Hippocampal formation (tissue), 2 donors: ENCODE data around the gene CBFA2T2.

Experiments used
- DNase-seq, 2 donors: peaks; one replicate each; lab custom pipeline; 2025; lab: John Stamatoyannopoulos, UW

Gene CBFA2T2

GRCh38 chr20:33677991-33678702 lies 188.3 kb downstream of the CBFA2T2 start:
- no peak for DNase-seq

GRCh38 chr20:33679758-33680485 lies 190.0 kb downstream of the CBFA2T2 start:
- no peak for DNase-seq

- no peak for DNase-seq
These were observed 190.8 kb downstream of the CBFA2T2 start for GRCh38 chr20:33680686-33681085.

- no peak for DNase-seq
These were observed 191.4 kb downstream of the CBFA2T2 start for GRCh38 chr20:33681288-33681687.

DNA sequence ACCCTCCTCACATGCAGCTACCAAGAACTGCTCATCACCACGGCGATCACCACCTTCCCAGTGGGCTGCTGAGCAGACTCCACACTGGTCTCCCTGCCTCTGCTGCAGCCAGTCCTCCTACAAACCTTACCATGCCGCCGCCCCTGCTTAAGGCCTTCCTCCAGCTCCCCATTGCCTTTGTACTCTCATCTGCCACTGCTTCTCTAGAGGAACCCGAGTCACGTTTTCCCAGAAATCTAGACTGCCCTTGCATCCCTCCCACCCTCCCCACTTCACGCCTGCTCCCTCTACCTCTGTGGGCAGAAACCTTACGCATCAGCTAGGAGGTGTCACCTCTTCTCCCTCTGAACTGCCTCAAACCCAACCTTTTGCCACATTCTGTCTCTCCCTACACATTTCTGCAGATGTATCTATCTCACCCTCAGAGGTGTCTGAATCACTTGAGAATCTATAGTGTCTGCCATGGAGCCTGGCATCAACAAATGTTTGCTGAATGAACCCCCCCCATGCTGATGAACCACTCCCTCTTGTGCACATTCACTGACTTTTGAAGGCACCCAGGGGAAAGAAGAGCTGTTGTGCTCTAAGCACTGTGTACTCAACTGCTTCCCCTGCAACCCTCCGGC lies 191.9 kb downstream of the CBFA2T2 start:
- DNase-seq: no peak

DNA sequence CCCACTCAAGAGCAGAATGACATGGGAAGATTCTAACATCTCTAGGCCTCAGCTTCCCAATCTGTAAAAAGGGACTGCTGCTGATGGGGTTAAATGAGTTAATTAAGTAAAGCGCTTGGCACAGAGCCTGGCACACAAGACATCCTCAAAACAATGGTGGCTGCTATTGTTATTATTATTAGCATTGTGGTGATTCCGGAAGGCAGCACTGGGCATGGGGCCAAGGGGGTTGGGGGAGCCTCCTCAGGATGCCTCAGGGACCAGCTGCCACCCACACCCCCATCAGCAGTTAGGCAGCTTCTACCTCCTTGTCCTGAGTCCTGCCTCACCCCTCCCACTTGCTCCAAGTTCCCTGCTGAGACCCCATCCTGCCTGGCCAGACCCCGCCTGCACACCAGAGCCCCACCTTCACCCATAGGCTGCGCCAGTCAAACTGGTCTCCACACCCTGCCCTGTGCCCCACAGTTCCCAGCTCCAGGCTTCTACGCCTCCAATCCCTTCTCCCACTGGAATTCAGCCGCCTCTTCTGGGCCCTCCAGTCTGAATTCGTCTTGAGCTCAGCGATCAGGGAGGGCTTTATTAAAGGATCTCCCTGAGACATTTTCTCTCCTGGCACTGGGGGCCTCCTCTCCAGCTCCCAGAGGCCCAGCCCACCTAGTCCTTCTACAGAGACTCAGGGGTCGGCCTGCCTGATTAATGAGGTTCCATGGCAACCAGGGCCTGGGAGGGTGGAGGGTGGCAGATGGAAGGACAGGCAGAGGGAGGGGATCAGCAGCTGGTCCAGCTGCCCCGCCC lies 194.8 kb downstream of the CBFA2T2 start:
- no peak for DNase-seq

DNA sequence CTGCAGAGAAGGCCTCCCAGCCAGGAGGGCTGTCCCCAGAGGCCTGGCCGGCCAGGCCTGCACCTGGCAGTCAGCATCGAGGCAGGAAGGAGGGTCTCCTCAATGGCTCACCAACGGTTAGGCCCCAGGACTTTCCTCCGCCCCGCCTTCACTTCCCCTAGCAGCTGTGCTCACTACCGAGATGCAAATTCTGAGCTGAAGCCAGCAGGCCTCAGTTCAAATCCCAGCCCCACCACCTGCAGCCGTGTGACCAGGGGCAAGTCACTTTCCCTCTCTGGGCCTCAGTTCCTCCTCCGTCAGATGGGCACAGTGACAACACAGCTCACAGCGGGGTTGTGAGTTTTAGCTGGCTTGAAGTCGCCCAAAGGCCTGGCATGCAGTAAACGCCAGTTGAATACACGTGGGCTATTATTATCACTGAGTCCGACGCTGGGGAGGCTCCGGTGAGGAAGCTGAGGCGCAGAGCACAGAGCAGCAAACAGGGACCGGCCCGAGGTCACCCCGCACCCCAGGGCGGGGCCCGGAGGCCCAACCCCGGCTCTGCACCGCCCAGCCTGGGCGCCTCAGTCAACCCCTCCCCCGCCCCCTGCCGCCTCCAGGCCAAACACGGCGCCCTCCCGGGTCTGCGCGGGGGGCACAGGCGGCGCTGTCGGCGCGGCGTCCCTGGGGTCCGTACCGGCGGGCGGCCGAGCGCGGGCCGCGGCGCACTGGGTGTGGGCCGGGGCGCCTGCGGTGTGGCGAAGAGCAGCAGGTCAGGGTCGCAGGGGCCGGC lies 195.6 kb downstream of the CBFA2T2 start:
- no peak for DNase-seq

GRCh38 chr20:33686100-33686983 lies 196.4 kb downstream of the CBFA2T2 start, which contains the start of gene E2F1:
E2F1 (minus strand) TSS chr20:33686385; CDS start chr20:33686264, 121 bp downstream.
- DNase-seq: peak; percentile 87 to 94

- DNase-seq: no peak
These were observed 197.1 kb downstream of the CBFA2T2 start for GRCh38 chr20:33686984-33687366.

GRCh38 chr20:33687370-33687915 lies 197.5 kb downstream of the CBFA2T2 start:
- no peak for DNase-seq

DNA sequence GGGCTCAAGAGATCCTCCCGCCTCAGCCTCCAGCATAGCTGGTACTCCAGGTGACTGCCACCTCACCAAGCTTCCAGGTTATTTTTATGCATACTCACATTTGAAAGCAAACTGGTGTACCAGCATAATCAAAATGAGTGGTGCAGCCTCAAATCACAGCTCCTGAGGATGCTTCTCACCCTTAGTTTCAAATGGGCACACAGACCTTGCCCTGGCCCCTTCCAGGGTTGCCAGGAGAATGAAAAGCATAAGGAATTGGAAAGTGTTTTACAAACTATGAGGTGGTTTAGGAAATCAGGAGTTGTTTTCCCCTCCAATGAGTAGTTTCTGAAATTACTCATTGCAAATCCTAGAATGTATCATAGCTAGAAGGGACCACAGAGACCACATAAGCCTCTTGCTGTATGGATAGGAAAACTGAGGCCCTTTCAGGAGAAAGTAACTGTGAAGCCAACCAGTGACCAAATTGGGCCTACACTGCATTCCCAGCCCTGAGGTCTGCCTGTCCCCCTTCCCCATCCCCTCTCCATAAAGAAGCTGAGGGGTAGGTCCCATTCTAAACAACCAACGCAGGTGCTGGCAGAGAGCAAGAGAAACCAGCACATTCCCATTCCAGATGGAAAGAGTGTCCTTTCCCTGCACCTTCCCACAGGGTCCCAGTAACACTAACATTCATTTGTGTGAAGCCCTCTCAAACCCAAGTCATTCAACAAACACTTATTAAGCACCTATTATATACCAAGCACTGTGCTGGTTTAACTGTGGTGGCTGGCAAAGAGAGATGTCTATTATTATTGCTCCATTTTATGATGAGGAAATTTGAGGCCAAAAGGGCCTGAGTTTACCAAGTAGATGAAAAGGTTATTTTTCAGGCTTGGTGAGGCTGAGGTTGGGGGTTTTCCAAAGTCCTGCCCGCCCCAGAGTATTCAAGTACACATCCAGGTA lies 198.4 kb downstream of the CBFA2T2 start:
- DNase-seq: no peak

DNA sequence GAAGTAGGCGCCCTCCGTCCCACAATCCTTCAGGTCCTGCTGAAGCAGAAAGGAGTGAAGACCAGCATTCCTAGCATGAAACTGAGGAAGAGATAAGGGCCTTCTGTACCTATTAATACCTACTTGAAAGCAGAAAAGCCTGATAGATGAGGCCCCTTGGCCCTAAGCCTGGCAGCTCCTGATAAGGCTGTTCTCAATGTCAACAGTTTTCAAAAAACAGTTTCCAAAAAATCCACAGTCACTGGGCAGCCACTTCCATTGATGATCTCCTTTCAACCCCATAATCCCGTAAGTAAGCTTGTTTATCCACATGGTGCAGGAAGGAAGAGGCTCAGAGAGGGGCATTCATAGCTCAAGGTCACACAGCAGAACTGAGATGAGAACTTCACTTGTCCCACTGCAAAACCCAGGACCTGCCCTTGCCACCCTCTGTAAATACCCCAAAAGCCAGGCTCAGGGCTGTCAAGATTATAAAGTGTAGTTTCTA lies 199.1 kb downstream of the CBFA2T2 start:
- DNase-seq: no peak

DNA sequence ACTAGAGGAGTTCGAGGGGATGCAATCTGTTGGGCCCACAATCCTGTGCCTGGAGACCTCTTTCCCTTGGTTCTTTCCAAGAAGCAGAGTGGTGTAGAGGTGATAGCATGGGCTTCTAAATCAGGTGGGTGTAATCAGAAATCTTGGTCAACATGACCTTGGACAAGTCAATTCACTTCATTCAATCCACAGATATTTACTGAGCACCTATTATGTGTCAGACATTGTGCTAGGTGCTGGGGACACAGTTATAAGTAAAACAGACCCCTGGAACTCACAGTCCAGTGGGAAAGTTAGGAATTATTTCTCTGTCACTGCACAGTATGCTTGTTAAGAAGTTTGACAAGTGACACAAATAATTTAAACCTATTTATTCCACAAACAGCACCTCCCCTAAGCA lies 199.6 kb downstream of the CBFA2T2 start:
- DNase-seq: no peak

DNA sequence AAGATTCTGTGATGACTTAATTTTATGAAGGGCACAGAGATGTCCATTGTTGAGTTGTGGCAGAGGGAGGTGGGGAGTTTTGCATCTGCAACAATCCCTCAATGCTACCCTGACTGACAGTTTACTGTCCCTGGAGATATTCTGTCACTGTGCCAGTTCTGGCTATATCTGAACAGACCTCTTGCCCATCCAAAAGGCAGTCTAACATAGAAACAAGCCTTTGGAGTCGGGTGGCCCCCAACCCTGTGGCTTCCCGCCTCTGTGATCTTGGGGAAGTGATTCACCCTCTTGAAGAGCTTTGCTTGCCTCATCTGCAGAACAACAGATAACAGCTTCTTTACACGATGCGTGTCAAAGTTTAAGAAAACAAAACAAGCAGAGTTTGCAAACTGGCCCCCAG lies 200.1 kb downstream of the CBFA2T2 start:
- DNase-seq: peak in 1 of 2 donors; percentile 64

DNA sequence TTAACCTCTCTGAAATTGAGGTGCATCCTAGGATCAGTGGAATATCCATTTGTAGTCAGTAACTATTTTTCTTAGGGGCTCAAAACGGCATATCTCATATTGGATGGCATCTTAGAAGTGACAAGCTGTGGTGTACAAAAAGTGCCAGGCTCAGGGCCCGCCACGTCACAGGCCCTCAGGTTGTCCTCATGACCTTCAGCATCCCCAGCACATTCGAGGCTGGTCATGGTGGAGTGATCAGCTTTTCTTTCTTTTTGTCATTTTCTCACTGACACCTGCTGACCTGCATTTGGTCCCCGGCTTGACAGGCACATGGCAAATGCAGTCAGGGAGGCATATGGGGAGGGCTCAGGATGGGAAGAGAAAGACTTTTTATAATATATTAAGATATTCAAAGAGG lies 203.4 kb downstream of the CBFA2T2 start:
- DNase-seq: no peak

DNA sequence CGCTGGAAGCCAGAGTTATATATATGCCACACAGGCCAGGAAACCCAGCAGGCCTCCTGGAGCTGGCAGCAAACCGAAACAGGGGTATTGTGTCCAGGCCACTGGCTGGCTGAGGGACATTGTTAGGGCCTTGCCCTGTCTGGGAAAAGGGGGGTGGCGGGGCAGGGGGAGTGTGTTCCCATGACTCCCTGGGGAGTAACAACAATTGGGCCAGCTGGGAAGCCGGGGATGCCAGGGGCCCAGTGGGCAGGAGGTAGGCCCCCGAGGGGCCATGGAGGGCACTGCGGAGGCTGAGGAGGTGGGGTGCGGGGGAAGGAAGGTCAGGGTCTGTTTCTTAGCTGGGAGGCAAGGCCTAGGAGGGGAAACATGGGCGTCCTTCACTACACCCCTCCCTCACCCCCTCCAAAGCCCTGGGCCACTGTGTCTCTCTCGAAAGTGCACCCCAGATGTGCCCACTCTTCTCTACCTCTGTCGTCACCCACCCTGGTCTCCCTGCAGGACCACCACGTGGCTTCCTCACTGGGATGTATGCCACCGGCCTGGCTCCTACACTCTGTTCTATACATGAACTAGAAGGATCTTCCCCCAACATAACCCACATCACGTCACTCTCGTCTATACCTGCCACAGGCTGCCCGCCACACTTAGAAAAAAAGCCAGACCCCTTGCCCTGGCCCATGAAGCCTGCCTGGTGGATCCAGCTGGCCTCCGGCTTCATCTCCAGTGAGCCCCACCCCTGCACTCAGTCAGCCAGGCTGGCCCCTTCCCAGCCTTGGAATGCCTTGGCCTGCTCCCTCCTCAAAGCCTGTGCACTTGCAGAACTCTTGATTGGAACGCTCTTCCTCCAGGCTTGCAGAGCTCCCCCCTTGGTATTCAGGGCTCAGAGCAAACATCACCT lies 204.1 kb downstream of the CBFA2T2 start:
- DNase-seq: peak; percentile 78 to 81

GRCh38 chr20:33694639-33695012 lies 204.7 kb downstream of the CBFA2T2 start:
- peak in 1 of 2 donors; percentile 19 for DNase-seq

DNA sequence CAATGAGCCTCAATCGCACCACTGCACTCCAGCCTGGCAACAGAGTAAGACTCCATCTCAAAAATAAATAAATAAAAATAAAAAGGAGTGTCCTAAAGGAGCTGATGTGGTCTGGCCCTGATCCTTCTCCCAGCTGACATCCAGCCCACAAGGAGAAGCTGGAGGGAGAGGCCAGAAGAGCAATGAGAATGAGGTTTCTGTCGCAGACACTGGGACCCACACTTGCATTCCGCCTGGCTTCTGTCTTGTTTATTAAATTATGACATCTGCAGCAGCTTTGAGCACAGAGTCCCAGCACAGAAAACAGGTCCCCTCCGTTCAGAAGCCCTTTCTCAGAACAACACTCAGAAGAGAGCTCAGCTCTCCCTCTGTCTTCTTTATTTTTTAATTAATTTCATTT lies 206.6 kb downstream of the CBFA2T2 start:
- DNase-seq: no peak
